IPS-20b (cell line): ENCODE data around the gene CLSTN2.

Source experiments
- H3K27ac ChIP-seq: one replicate; pipeline ENCODE4 v1.5.1; 2013; ENCODE audit warnings: low read length
- H3K27me3 ChIP-seq: 2 replicates; pipeline ENCODE4 v1.6.1; 2013; ENCODE audit warnings: mild to moderate bottlenecking, low read length, inconsistent platforms; ENCODE audit not compliant: insufficient read depth
- H3K36me3 ChIP-seq: 2 replicates; pipeline ENCODE4 v1.6.1; 2013; ENCODE audit warnings: low read depth, mild to moderate bottlenecking, inconsistent platforms, low read length, moderate library complexity; ENCODE audit not compliant: insufficient read depth
- H3K4me1 ChIP-seq: 2 replicates; pipeline ENCODE4 v1.6.1; 2013; ENCODE audit warnings: mild to moderate bottlenecking, control low read depth, inconsistent platforms, low read length, moderate library complexity; ENCODE audit not compliant: insufficient read depth
- H3K4me3 ChIP-seq: 2 replicates; pipeline ENCODE4 v1.5.1; 2013; ENCODE audit warnings: mild to moderate bottlenecking, low read length, inconsistent platforms
- H3K9ac ChIP-seq: 2 replicates; pipeline ENCODE4 v1.6.1; 2013; ENCODE audit warnings: low read depth, mild to moderate bottlenecking, inconsistent platforms, low read length, moderate library complexity
- H3K9me3 ChIP-seq: 2 replicates; pipeline ENCODE4 v1.6.1; 2013; ENCODE audit warnings: mild to moderate bottlenecking, low read depth, low read length, inconsistent platforms; ENCODE audit not compliant: insufficient read depth

CLSTN2 gene

GRCh38 chr3:140147965-140148490 is 213.0 kb downstream of the CLSTN2 start:
- Histone ChIP-seq H3K9me3 (no peaks in the 10 kb centered on the region), H3K36me3 (no peaks in the 10 kb centered on the region), H3K4me3 (no peak overlapping the region), H3K4me1 (no peaks in the 10 kb centered on the region), H3K27ac (no peak overlapping the region), H3K27me3 (no peaks in the 10 kb centered on the region), H3K9ac (no peak overlapping the region)

GRCh38 chr3:140148824-140149390 is 213.9 kb downstream of the CLSTN2 start:
- no peak overlapping the region for H3K9ac ChIP-seq
- H3K4me1 ChIP-seq = no peaks in the 10 kb centered on the region
- H3K27me3 ChIP-seq = no peaks in the 10 kb centered on the region
- H3K9me3 ChIP-seq = no peaks in the 10 kb centered on the region
- H3K4me3 ChIP-seq = no peak overlapping the region
- H3K36me3 ChIP-seq = no peaks in the 10 kb centered on the region
- H3K27ac ChIP-seq = no peak overlapping the region

DNA sequence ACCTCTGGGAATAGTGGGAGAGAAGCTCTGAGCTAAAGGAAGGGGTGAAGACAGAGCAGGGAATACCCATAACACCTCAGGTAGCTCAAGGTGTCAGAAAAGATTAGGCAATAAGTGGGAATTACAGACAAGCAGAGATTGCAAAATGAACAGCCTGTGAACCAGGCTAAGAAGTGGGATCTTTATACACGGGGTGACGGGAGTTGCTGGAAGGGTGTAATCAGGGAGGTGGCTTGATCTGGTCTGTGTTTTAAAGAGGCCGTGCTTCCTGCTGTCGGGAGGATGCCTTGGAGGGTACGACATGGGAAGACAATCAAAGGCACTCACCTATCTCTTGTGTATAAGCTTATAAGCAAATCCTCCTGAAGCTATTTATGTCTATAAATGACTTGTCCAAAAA is 216.3 kb downstream of the CLSTN2 start:
- Histone ChIP-seq H3K27ac (no peak overlapping the region), H3K4me1 (no peaks in the 10 kb centered on the region), H3K9ac (no peak overlapping the region), H3K9me3 (no peaks in the 10 kb centered on the region), H3K4me3 (no peak overlapping the region), H3K27me3 (no peaks in the 10 kb centered on the region), H3K36me3 (no peaks in the 10 kb centered on the region)

- Histone ChIP-seq H3K4me3 (no peak overlapping the region), H3K9ac (no peak overlapping the region), H3K27ac (no peak overlapping the region), H3K4me1 (no peaks in the 10 kb centered on the region), H3K9me3 (no peaks in the 10 kb centered on the region), H3K27me3 (no peaks in the 10 kb centered on the region), H3K36me3 (no peaks in the 10 kb centered on the region)
These were observed 218.1 kb downstream of the CLSTN2 start for GRCh38 chr3:140152851-140153639.

DNA sequence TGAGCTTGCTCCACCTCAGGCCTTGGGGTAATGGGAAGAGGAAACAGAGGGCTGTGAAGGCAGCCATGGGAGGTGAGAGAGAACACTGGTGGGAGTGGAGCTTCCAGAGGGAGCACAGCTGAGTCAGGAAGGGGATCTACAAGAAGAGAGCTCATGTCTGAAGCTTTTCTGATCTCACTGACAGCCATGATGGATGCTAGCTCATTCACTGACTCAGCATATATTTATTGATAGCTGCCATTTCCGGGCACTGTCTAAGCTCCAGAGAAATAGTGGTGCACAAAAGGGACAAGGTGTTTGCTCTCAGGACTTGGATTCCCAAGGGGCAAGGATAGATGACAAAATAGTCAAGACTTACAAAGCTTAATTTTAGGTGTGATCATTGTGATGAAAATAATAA is 218.8 kb downstream of the CLSTN2 start:
- Histone ChIP-seq H3K4me1 (no peaks in the 10 kb centered on the region), H3K4me3 (no peak overlapping the region)

GRCh38 chr3:140157161-140157560 is 222.2 kb downstream of the CLSTN2 start:
- no peak overlapping the region for H3K27ac ChIP-seq
- H3K4me1 ChIP-seq = no peaks in the 10 kb centered on the region
- H3K9me3 ChIP-seq = no peaks in the 10 kb centered on the region
- H3K27me3 ChIP-seq = no peaks in the 10 kb centered on the region
- no peak overlapping the region for H3K9ac ChIP-seq
- H3K4me3 ChIP-seq = no peak overlapping the region
- H3K36me3 ChIP-seq = no peaks in the 10 kb centered on the region

More for the DNA sequence above, 218.8 kb downstream of the CLSTN2 start:
- no peaks in the 10 kb centered on the region for H3K36me3 ChIP-seq
- no peak overlapping the region for H3K9ac ChIP-seq
- H3K27me3 ChIP-seq = no peaks in the 10 kb centered on the region
- no peaks in the 10 kb centered on the region for H3K9me3 ChIP-seq
- no peak overlapping the region for H3K27ac ChIP-seq

DNA sequence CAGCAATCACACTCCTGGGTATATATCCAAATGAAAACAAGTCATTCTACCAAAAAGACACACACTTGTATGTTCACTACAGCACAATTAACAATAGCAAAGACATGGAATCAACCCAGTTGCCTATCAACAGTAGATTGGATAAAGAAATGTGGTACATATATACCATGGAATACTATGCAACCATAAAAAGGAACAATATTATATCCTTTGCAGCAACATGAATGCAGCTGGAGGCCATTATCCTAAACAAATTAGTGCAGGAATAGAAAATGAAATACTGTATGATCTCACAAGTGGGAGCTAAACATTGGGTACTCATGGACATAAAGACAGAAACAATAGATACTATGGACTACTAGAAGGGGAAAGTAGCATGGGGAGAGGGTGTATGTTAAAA is 224.7 kb downstream of the CLSTN2 start:
- Histone ChIP-seq H3K36me3 (no peaks in the 10 kb centered on the region), H3K4me3 (no peak overlapping the region), H3K9me3 (no peaks in the 10 kb centered on the region), H3K27ac (no peak overlapping the region), H3K4me1 (no peaks in the 10 kb centered on the region), H3K9ac (no peak overlapping the region), H3K27me3 (no peaks in the 10 kb centered on the region)

DNA sequence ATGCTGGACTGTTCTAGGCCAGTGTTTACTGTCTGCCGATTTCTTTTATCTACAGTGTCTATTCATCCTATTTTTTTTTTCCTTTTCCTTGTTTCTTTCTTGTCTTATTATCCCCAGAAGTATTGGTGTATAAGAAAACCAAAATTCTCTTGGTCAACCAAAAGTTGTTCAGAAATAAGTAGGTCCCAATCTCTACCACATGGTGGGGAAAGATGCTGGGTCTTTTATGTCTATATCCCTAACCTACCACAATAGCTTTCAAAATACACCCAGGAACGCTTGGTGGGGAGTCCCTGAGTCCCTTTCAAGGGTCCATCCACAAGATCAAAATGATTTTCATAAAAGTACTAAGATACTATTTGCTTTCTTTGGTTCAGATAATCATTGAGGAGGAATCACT is 225.6 kb downstream of the CLSTN2 start:
- Histone ChIP-seq H3K4me3 (no peak overlapping the region), H3K9ac (no peak overlapping the region), H3K36me3 (no peaks in the 10 kb centered on the region), H3K4me1 (no peaks in the 10 kb centered on the region), H3K27me3 (no peaks in the 10 kb centered on the region), H3K27ac (no peak overlapping the region), H3K9me3 (no peaks in the 10 kb centered on the region)

DNA sequence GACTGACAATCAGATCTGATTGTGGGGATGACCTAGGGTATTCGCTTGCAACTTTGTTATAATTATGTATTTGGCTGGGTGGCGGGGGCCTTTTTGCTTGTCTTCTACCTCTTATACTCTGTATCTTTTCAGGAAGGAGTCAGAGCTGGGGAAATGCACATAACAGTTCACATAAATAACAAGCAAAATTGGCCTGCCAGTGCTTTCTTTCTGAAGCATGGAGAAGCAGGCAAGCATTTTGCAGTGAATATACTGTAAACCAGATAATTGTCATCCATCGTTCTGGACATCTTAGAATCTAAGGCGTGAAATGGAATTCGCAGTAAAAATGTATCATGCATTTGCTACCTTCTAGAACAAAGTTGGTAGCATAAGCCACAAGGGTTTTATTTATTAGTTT is 227.6 kb downstream of the CLSTN2 start:
- H3K4me3 ChIP-seq = no peak overlapping the region
- no peaks in the 10 kb centered on the region for H3K27me3 ChIP-seq
- H3K9me3 ChIP-seq = no peaks in the 10 kb centered on the region
- H3K27ac ChIP-seq = no peak overlapping the region
- H3K36me3 ChIP-seq = no peaks in the 10 kb centered on the region
- no peak overlapping the region for H3K9ac ChIP-seq
- H3K4me1 ChIP-seq = no peaks in the 10 kb centered on the region

GRCh38 chr3:140163159-140163763 is 228.3 kb downstream of the CLSTN2 start:
- Histone ChIP-seq H3K4me1 (no peaks in the 10 kb centered on the region), H3K9ac (no peak overlapping the region), H3K9me3 (no peaks in the 10 kb centered on the region), H3K27ac (no peak overlapping the region), H3K36me3 (no peaks in the 10 kb centered on the region), H3K4me3 (no peak overlapping the region), H3K27me3 (no peaks in the 10 kb centered on the region)

DNA sequence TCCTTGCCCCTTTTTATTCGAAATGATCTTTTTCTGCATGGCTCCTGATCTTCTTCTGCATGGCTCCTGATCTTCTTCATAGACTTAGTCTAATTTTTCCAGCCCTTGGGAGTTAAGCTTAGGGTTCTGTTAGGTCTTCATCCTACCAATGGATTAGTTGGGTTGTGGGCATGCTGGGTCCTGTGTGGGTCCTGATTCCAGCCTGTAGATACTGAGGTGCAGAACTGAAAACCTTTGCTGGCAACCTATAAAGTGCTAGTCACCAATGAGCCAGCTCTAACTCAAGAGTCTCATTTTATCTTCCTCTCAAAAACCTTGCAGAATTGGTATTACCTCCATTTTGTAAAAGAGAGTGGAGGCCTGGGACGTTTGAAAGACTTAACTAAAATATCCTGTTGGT is 229.2 kb downstream of the CLSTN2 start:
- Histone ChIP-seq H3K9me3 (no peaks in the 10 kb centered on the region), H3K9ac (no peak overlapping the region), H3K36me3 (no peaks in the 10 kb centered on the region), H3K4me3 (no peak overlapping the region), H3K27me3 (no peaks in the 10 kb centered on the region), H3K4me1 (no peaks in the 10 kb centered on the region), H3K27ac (no peak overlapping the region)
